HG02970 (cell line): ENCODE data around the gene RNU6-1.

ENCODE experiments used
- ATAC-seq: cut with Tn5 transposase; IDR thresholded peaks from one replicate; pipeline ENCODE4 v1.9.1; 2021; ENCODE audit warnings: mild to moderate bottlenecking, moderate library complexity, moderate number of reproducible peaks; ENCODE audit not compliant: unreplicated experiment, low FRiP score

Gene RNU6-1

GRCh38 chr15:67834581-67835296 is 5.1 kb downstream of the RNU6-1 start:
- no peak for ATAC-seq

GRCh38 chr15:67833710-67834511 is 5.9 kb downstream of the RNU6-1 start:
- no peak for ATAC-seq

GRCh38 chr15:67832897-67833709 is 6.7 kb downstream of the RNU6-1 start:
- no peak for ATAC-seq

DNA sequence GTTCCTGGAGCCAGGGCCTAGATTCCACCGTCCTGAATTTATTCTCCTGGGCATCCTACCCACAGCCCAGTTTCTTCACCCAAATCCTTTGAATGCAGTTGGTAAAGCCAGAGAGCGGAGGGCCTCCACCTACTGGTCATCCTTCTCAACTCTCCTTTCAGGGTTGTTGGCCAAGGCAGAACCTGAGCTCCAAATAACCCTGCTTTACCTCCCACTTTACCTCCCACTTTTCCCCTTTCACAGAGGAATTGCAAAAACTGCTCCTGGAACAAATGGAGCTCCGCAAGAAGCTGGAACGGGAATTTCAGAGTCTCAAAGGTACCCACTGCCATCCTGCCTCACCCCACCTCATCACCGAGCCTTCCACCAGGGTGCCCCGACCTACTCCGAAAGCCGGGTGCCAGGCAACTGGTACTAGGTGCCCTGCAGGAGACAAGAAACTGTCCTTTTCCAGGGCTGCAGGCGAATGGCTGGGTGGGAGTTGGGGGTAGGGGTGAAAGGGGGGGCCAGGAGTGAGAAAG is 7.8 kb downstream of the RNU6-1 start:
- ATAC-seq = no peak

GRCh38 chr15:67831363-67831762 is 8.5 kb downstream of the RNU6-1 start:
- ATAC-seq = no peak

GRCh38 chr15:67829647-67830504 is 10.0 kb downstream of the RNU6-1 start:
- no peak for ATAC-seq

DNA sequence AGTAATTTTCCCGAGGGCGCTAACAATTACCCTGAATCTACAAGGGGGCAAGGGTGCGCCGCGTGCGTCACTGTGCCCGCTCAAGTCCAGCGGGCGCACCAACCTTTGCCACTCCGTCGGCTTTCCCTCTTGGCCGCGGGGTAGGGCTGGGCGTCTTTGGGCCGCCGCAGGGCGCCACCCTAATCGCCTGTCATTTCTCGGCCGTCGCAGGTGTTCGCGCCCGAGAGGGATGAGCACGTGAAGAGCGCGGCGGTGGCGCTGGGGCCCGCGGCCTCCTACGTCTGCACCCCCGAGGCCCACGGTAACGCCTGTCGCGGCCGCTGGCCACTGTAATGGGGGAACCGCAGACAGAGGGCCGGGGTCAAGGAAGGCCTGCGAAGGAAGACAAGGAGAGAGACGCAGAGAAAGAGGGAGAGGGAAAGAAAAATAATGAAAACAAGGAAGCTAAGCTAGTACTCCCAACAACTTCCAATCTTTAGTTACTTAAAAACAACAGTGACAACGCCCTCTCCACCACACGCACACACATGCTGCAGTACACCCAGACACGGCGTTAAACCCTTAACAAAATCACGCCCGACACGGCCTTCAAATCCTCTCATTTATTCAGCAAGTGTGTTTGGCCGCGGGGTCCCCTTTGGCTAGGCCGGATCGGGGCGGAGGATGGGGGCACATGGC is 10.7 kb downstream of the RNU6-1 start:
- no peak for ATAC-seq

- no peak for ATAC-seq
These were observed 11.4 kb downstream of the RNU6-1 start for GRCh38 chr15:67828278-67828968.

- ATAC-seq = no peak
These were observed 12.1 kb downstream of the RNU6-1 start for GRCh38 chr15:67827562-67828277.

- ATAC-seq = no peak
These were observed 12.9 kb downstream of the RNU6-1 start for GRCh38 chr15:67826717-67827561.

- no peak for ATAC-seq
These were observed 13.7 kb downstream of the RNU6-1 start for GRCh38 chr15:67825881-67826716.

- ATAC-seq = no peak
These were observed 14.6 kb downstream of the RNU6-1 start, which contains the start of gene SKOR1 for GRCh38 chr15:67824976-67825880. TSS of gene SKOR1 (plus strand) at chr15:67825509. CDS start at chr15:67825603, 94 bp downstream.

DNA sequence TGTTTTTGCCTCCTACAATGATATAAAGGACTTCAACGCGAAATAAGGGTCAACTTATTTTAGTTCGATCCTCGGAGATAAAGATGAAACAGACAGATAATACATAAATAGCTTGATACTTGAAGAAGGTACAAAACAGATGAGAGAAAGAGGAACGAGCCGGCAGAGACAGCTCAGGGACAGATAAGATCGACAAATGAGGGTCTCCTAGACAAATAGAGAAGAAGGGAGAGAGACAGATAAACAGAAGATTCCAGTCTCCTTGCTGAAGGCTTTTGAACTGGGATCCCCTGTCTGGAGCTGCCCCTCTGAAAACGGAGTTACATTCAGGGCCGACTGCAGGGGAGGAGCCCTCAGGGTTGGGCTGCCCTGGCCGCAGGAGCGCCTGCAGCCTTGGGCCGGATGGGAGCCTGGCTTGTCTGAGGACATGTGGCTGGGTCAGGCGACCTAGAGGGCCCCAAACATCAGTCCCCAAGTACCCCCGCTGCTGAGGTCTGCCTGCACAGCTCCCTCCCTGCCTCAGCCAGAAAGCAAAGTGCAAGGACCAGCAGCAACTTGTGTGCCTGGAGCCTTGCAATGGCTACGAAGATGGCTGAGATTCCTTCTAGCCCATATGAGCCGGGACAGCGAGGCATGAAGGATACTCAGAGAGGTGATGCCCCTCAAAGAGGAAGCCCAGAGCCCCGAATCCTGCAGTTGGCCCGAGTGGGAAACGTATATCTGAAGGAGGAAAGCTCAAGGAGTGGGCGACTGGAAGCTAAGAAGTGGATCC is 15.5 kb downstream of the RNU6-1 start:
- no peak for ATAC-seq
